Panc1 (cell line): ENCODE results near the gene PIK3R5. TPM values are rescaled to one million over a fixed set of nuclear protein-coding genes. Genes with fewer than 3 reads are reported as not detected.
A peak's percentile ranks its signal among the peaks of the same experiment; 100 is the strongest.

Experiments
- ATAC-seq: fragments of 200-7000 bp; cut with Tn5 transposase; 2 replicates; pipeline ENCODE4 v1.9.1; 2020; ENCODE audit warnings: mild to moderate bottlenecking, moderate library complexity
- BruUV-seq: library from RNA; stranded (reverse); fragments of 400-500 nt; replicated peaks from 2 replicates; lab custom pipeline; 2021; lab: Mats Ljungman, UMichigan
- CTCF ChIA-PET: fragments of 300-600 bp; sonication (Branson Sonifier 250); formaldehyde crosslinking; loops from one replicate; lab custom pipeline; 2022; ENCODE audit warnings: antibody characterized with exemption; lab: Charles Lee
- POLR2A ChIA-PET: fragments of 300-600 bp; sonication (Branson Sonifier 250); formaldehyde crosslinking; loops from one replicate; lab custom pipeline; 2022; ENCODE audit warnings: antibody characterized with exemption; lab: Charles Lee
- DNase-seq: peaks from one replicate; pipeline ENCODE4 v3.0.0-alpha.2; 2010; ENCODE audit warnings: low read depth, low spot score
- H3K27ac ChIP-seq: 2 replicates; pipeline ENCODE4 v1.5.1; 2011; ENCODE audit warnings: mild to moderate bottlenecking, low read length, inconsistent platforms
- H3K27me3 ChIP-seq: fragments of 200-500 bp; sonication (Bioruptor generic); 2 replicates; pipeline ENCODE4 v1.6.0; 2014; ENCODE audit warnings: low read length, inconsistent platforms; ENCODE audit not compliant: control insufficient read depth, insufficient read depth
- H3K36me3 ChIP-seq: fragments of 200-500 bp; sonication (Bioruptor generic); 2 replicates; pipeline ENCODE4 v1.5.1; 2014; ENCODE audit warnings: inconsistent platforms, mild to moderate bottlenecking, low read length, moderate library complexity; ENCODE audit not compliant: control insufficient read depth, insufficient read depth
- H3K4me1 ChIP-seq: 2 replicates; pipeline ENCODE4 v1.5.1; 2011; ENCODE audit warnings: inconsistent platforms, mild to moderate bottlenecking, low read length, moderate library complexity; ENCODE audit not compliant: control insufficient read depth, insufficient read depth
- H3K4me3 ChIP-seq, 2 experiments: 2 replicates each; pipeline ENCODE4 v1.5.1; 2011 to 2012; ENCODE audit warnings: low read depth in 2 of 2, low read length in 2 of 2, mild to moderate bottlenecking in 2 of 2, inconsistent platforms in 1 of 2, moderate library complexity in 1 of 2
- H3K9me3 ChIP-seq: fragments of 200-500 bp; sonication (Bioruptor generic); 2 replicates; pipeline ENCODE4 v1.5.1; 2014; ENCODE audit warnings: low read depth, mild to moderate bottlenecking, inconsistent platforms, low read length, moderate library complexity; ENCODE audit not compliant: control insufficient read depth, insufficient read depth
- POLR2AphosphoS5 ChIP-seq: IDR thresholded peaks from 2 replicates; pipeline ENCODE4 v1.6.1; 2012; ENCODE audit warnings: mild to moderate bottlenecking, low read depth, low read length, moderate library complexity
- SIN3A ChIP-seq: IDR thresholded peaks from 2 replicates; pipeline ENCODE4 v1.6.1; 2012; ENCODE audit warnings: low read depth, mild to moderate bottlenecking, low read length, moderate library complexity, borderline replicate concordance; ENCODE audit not compliant: insufficient read depth
- TCF7L2 ChIP-seq: IDR thresholded peaks from 2 replicates; pipeline ENCODE4 v1.6.1; 2011; ENCODE audit warnings: mild to moderate bottlenecking, low read depth, low read length, inconsistent platforms
- in situ Hi-C: cut with HindIII; loops from 2 replicates; pipeline ENCODE4 v1.10.0; 2016; ENCODE audit warnings: low sequenced_read_pairs, low pct_unique_long_range_greater_than_20kb
- intact Hi-C: fragments of 100-400 bp; cut with micrococcal nuclease; formaldehyde crosslinking; loops from one replicate; pipeline ENCODE4 v1.10.0; 2022; ENCODE audit not compliant: unreplicated experiment
- total RNA-seq: library from RNA; stranded (reverse); gene quantifications from one replicate; pipeline ENCODE4 v1.2.1, GENCODE V29; 2021; ENCODE audit not compliant: unreplicated experiment
- TF ChIP-seq, protein P1 (sequence below), 2 experiments: IDR thresholded peaks; 2 replicates each; pipeline ENCODE4 v1.6.1; 2011 to 2012; ENCODE audit warnings: low read depth in 2 of 2, control low read depth in 1 of 2, low read length in 1 of 2, mild to moderate bottlenecking in 1 of 2, moderate library complexity in 1 of 2; ENCODE audit not compliant: insufficient read depth in 1 of 2
- TF ChIP-seq, protein P2 (sequence below): fragments of 450-650 bp; IDR thresholded peaks from 2 replicates; pipeline ENCODE4 v1.5.1; 2017; ENCODE audit warnings: mild to moderate bottlenecking

The PIK3R5 gene
- total RNA-seq, 1 experiment from 2014 or later: 0.15 TPM

DNA sequence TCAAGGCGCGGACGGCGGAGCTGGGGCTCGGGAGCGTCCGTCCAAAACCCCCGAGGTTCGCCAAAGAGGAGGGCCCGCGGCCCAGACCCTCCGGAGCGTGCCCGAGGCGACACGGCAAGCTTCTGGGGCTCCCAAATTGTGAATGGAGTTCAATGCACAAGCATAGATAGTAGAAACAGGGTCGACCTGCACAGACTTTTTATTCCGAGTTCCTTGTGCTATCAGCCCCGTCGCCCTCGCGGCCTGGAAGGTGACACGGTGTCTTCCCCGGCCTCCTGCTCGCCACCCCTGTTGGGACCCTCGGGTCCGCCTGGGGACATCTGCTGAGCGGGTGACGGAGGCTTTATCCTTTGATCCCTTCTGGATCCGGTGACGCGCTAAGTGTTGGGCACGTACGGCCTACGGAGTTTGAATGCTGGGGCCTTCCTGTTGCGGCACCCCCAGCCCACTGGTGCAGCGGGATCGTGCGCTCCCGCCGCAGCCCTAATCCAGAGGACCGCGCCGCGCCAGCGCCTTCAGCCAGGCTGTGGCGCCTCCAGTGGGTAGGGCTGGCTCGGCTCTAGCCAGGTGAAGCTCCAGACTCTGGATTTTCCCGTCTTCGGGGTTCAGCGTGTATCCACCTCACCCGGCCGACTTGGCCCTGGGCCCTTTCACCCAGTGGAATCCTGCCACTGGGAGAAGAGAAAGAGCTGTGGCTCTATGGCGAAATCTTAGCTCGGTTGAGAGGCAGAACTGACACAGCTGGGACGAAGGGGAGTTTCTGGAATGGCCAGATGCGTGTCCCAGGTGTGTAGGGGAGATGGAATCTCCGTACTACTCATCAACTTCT is 38.8 kb upstream of the PIK3R5 start:
- Histone ChIP-seq H3K27ac (no peak overlapping the region), H3K9me3 (no peaks in the 10 kb centered on the region), H3K4me3 (peak overlapping the region; percentile 24 to 32; a peak in 3 of 4 replicates), H3K36me3 (no peaks in the 10 kb centered on the region), H3K4me1 (no peaks in the 10 kb centered on the region), H3K27me3 (no peaks in the 10 kb centered on the region; the same call in 1 of the 2 replicates)
- BruUV-seq: no TSS peak
- TF ChIP-seq, protein P1, sequence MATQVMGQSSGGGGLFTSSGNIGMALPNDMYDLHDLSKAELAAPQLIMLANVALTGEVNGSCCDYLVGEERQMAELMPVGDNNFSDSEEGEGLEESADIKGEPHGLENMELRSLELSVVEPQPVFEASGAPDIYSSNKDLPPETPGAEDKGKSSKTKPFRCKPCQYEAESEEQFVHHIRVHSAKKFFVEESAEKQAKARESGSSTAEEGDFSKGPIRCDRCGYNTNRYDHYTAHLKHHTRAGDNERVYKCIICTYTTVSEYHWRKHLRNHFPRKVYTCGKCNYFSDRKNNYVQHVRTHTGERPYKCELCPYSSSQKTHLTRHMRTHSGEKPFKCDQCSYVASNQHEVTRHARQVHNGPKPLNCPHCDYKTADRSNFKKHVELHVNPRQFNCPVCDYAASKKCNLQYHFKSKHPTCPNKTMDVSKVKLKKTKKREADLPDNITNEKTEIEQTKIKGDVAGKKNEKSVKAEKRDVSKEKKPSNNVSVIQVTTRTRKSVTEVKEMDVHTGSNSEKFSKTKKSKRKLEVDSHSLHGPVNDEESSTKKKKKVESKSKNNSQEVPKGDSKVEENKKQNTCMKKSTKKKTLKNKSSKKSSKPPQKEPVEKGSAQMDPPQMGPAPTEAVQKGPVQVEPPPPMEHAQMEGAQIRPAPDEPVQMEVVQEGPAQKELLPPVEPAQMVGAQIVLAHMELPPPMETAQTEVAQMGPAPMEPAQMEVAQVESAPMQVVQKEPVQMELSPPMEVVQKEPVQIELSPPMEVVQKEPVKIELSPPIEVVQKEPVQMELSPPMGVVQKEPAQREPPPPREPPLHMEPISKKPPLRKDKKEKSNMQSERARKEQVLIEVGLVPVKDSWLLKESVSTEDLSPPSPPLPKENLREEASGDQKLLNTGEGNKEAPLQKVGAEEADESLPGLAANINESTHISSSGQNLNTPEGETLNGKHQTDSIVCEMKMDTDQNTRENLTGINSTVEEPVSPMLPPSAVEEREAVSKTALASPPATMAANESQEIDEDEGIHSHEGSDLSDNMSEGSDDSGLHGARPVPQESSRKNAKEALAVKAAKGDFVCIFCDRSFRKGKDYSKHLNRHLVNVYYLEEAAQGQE (IDR thresholded peaks at IDR 0.05; ENCODE audit: insufficient read depth in 1 of 2, low read depth in 2 of 2, low read length in 1 of 2): no peak
- TF ChIP-seq POLR2AphosphoS5: no peak
- peak; percentile 48; the same call in 1 of the 2 replicates for TF ChIP-seq TCF7L2
- no peak for TF ChIP-seq SIN3A
- TF ChIP-seq, protein P2, sequence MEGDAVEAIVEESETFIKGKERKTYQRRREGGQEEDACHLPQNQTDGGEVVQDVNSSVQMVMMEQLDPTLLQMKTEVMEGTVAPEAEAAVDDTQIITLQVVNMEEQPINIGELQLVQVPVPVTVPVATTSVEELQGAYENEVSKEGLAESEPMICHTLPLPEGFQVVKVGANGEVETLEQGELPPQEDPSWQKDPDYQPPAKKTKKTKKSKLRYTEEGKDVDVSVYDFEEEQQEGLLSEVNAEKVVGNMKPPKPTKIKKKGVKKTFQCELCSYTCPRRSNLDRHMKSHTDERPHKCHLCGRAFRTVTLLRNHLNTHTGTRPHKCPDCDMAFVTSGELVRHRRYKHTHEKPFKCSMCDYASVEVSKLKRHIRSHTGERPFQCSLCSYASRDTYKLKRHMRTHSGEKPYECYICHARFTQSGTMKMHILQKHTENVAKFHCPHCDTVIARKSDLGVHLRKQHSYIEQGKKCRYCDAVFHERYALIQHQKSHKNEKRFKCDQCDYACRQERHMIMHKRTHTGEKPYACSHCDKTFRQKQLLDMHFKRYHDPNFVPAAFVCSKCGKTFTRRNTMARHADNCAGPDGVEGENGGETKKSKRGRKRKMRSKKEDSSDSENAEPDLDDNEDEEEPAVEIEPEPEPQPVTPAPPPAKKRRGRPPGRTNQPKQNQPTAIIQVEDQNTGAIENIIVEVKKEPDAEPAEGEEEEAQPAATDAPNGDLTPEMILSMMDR: no peak
- POLR2A ChIA-PET: interaction anchor here (0.6 kb wide), 1 partner anchor 593 kb away, joined by 3 read pairs; no protein-coding TSS in a partner anchor
- CTCF ChIA-PET: no interaction called here
- intact Hi-C loops: no loop called here
- ATAC-seq (peak; percentile 43; the same call in 1 of the 2 replicates), DNase-seq (no peak)
- in situ Hi-C loops: no loop called here

DNA sequence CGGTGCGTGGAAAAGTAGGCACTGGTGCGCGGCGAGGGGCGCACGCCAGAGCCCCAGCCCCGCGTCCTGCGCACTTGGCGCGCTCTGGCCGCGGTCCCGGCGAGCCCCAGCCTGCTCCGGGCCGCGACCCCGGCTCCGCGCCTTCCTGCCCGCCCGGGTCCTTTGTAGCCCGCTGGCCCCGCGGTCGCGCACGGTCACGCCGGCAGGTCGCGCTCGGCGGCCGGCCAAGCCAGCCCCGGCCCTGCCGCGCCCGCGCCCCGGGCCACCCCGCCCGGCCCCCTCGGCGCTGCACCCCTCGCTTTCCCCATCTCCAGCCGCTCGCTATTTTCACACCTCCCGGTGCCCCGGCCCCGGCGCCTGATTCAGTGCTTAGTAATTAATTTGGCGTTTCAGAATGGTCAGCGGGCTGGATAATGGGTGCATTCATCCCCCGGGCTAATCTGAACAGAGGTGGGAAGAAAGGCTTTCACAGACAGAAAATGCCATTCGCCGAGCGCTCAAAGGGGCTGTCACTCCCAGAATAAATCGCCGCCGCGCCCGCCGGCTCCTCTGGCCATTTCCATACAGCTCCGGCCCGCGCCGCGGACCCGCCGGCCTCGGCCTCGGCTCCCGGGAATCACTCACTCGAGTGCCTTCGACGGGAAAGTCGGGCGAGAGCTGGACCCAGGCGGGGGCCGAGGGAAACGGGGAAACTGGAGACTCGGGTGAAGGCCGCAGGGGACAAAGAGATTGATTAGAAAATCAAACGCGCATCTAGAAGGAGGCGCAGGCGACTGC is 38.0 kb upstream of the PIK3R5 start:
- no TSS peak for BruUV-seq
- no peak for TF ChIP-seq POLR2AphosphoS5
- TF ChIP-seq, protein P1 (IDR thresholded peaks at IDR 0.05; ENCODE audit: insufficient read depth in 1 of 2, low read depth in 2 of 2, low read length in 1 of 2): no peak
- no peak for TF ChIP-seq SIN3A
- TF ChIP-seq, protein P2: no peak
- no peak for TF ChIP-seq TCF7L2
- CTCF ChIA-PET: no interaction called here

More for the DNA sequence above, 38.0 kb upstream of the PIK3R5 start:
- no peaks in the 10 kb centered on the region; the same call in 1 of the 2 replicates for H3K27me3 ChIP-seq
- DNase-seq (no peak), ATAC-seq (peak; percentile 38; the same call in 1 of the 2 replicates)
- H3K4me1 ChIP-seq: no peaks in the 10 kb centered on the region
- in situ Hi-C loops: no loop called here
- no peak overlapping the region for H3K27ac ChIP-seq
- no peaks in the 10 kb centered on the region for H3K9me3 ChIP-seq
- no peaks in the 10 kb centered on the region for H3K36me3 ChIP-seq
- POLR2A ChIA-PET: interaction anchor here (0.6 kb wide), 1 partner anchor 592 kb away, joined by 3 read pairs; no protein-coding TSS in a partner anchor
- intact Hi-C loops: no loop called here
- peak overlapping the region; percentile 29 to 32 for H3K4me3 ChIP-seq
